K562 (cell line): ENCODE data around the gene GRIK5. TPM values are rescaled to one million over a fixed set of nuclear protein-coding genes. Genes with fewer than 3 reads are reported as not detected.

Experiments
- ATAC-seq: fragments of 200-7000 bp; cut with Tn5 transposase; 3 replicates; pipeline ENCODE4 v1.9.1; 2020; ENCODE audit warnings: moderate library complexity
- BruUV-seq: library from RNA; stranded (reverse); fragments of 400-500 nt; replicated peaks from 2 replicates; lab custom pipeline; 2021; lab: Mats Ljungman, UMichigan
- CTCF ChIA-PET: fragments of 300-600 bp; formaldehyde crosslinking; extraction: SDS; loops from one replicate; lab custom pipeline; 2021; ENCODE audit warnings: low intra/inter-chr PET ratio; lab: Yijun Ruan, JAX
- POLR2A ChIA-PET: fragments of 300-600, 350-650 bp; sonication (Branson Sonifier 250); formaldehyde crosslinking; extraction: SDS; loops from one replicate; lab custom pipeline; 2021; ENCODE audit warnings: antibody characterized with exemption, inconsistent platforms; lab: Yijun Ruan, JAX
- DNase-seq, 4 experiments: peaks; one replicate each; pipeline versions ENCODE4 v3.0.0 to v3.0.0-alpha.2; 2011 to 2018; ENCODE audit warnings: low spot score in 3 of 4, mixed read lengths in 3 of 4; ENCODE audit errors: extremely low read depth in 1 of 4
- FAIRE-seq: peaks from 2 replicates; lab custom pipeline; 2011; peaks lifted over from hg19 to GRCh38; lab: Jason Lieb, UNC
- H2AFZ ChIP-seq: 2 replicates; pipeline ENCODE4 v1.6.0; 2011; ENCODE audit warnings: low read depth, low read length, control low read depth, inconsistent platforms
- H3K27ac ChIP-seq: fragments of 200-600 bp; 3 replicates; pipeline ENCODE4 v1.8.0; 2011; ENCODE audit warnings: low read depth, mild to moderate bottlenecking, control low read depth, inconsistent platforms, low read length, moderate library complexity, mixed read lengths; ENCODE audit errors: extremely low read depth
- H3K27me3 ChIP-seq, 2 experiments: fragments of 300-600 bp in 1 of 2; 2 replicates in 1 of 2; 3 replicates in 1 of 2; pipeline versions ENCODE4 v1.6.0 to v1.8.0; 2011; ENCODE audit warnings: inconsistent platforms in 2 of 2, low read length in 2 of 2, mild to moderate bottlenecking in 1 of 2, mixed read lengths in 1 of 2, moderate library complexity in 1 of 2; ENCODE audit not compliant: control insufficient read depth in 2 of 2, insufficient read depth in 2 of 2
- H3K36me3 ChIP-seq: fragments of 300-600 bp; 3 replicates; pipeline ENCODE4 v1.8.0; 2011; ENCODE audit warnings: mild to moderate bottlenecking, low read length, inconsistent platforms; ENCODE audit not compliant: control insufficient read depth, insufficient read depth
- H3K4me1 ChIP-seq, 2 experiments: fragments of 200-600 bp in 1 of 2; replicated peaks in 1 of 2; 2 replicates in 1 of 2; 3 replicates in 1 of 2; pipeline versions ENCODE4 v1.5.1 to v1.8.0; 2011; ENCODE audit warnings: inconsistent platforms in 2 of 2, low read length in 2 of 2, mild to moderate bottlenecking in 1 of 2, mixed read lengths in 1 of 2, moderate library complexity in 1 of 2; ENCODE audit not compliant: control insufficient read depth in 2 of 2, insufficient read depth in 2 of 2
- H3K4me2 ChIP-seq: 2 replicates; pipeline ENCODE4 v1.6.1; 2011; ENCODE audit warnings: low read length, control low read depth, inconsistent platforms, mixed read lengths; ENCODE audit not compliant: insufficient read depth
- H3K4me3 ChIP-seq: fragments of 200-600 bp; sonication (generic), shearing (Covaris generic); 2 replicates; pipeline ENCODE4 v1.5.1; 2016; ENCODE audit warnings: control low read depth, inconsistent platforms
- H3K79me2 ChIP-seq: fragments of 200-600 bp; 3 replicates; pipeline ENCODE4 v1.8.0; 2011; ENCODE audit warnings: low read length, inconsistent platforms; ENCODE audit not compliant: control insufficient read depth, insufficient read depth
- H3K9ac ChIP-seq, 2 experiments: 2 replicates each; pipeline versions ENCODE4 v1.6.0 to v1.6.1; 2011; ENCODE audit warnings: low read depth in 2 of 2, low read length in 2 of 2, control low read depth in 1 of 2, inconsistent platforms in 1 of 2, mild to moderate bottlenecking in 1 of 2, mixed read lengths in 1 of 2; ENCODE audit not compliant: insufficient read depth in 1 of 2
- H3K9me1 ChIP-seq: one replicate; pipeline ENCODE4 v1.6.0; 2011; ENCODE audit warnings: inconsistent platforms, mild to moderate bottlenecking, low read length, moderate library complexity; ENCODE audit not compliant: control insufficient read depth, insufficient read depth
- H3K9me3 ChIP-seq: replicated peaks from 2 replicates; pipeline ENCODE4 v1.5.1; 2011; ENCODE audit warnings: low read depth, low read length, inconsistent platforms; ENCODE audit not compliant: control insufficient read depth, insufficient read depth
- H4K20me1 ChIP-seq: replicated peaks from 2 replicates; pipeline ENCODE4 v1.6.1; 2011; ENCODE audit warnings: low read length, inconsistent platforms, mixed read lengths; ENCODE audit not compliant: control insufficient read depth, insufficient read depth
- ATF1 ChIP-seq, 2 experiments: fragments of 450-650 bp in 1 of 2; IDR thresholded peaks; 2 replicates each; pipeline ENCODE4 v1.6.1; 2016; ENCODE audit warnings: missing compliant biosample characterization in 1 of 2, missing genetic modification characterization in 1 of 2
- BACH1 ChIP-seq: fragments of 200-800 bp; sonication (Bioruptor generic); IDR thresholded peaks from 2 replicates; pipeline ENCODE4 v1.6.1; 2016; ENCODE audit warnings: missing genetic modification characterization, missing compliant biosample characterization
- CBX8 ChIP-seq: fragments of 200-600 bp; sonication (generic); IDR thresholded peaks from 2 replicates; pipeline ENCODE4 v1.6.1; 2012; ENCODE audit warnings: borderline replicate concordance, mixed run types, low read depth, mild to moderate bottlenecking, moderate library complexity, mixed read lengths, low read length, control low read depth, inconsistent platforms; ENCODE audit not compliant: poor library complexity, severe bottlenecking; ENCODE audit errors: extremely low read depth
- CREB1 ChIP-seq, 2 experiments: sonication (generic) in 1 of 2; formaldehyde crosslinking in 1 of 2; IDR thresholded peaks; 2 replicates each; pipeline versions ENCODE4 v1.6.1 to v1.8.0; 2012 to 2022; ENCODE audit warnings: inconsistent platforms in 1 of 2, mild to moderate bottlenecking in 1 of 2, missing genetic modification reagents in 1 of 2, moderate library complexity in 1 of 2
- CREM ChIP-seq: IDR thresholded peaks from 2 replicates; pipeline ENCODE4 v1.6.1; 2014; ENCODE audit warnings: antibody characterized with exemption, low read depth
- GATAD2A ChIP-seq: fragments of 450-650 bp; IDR thresholded peaks from 2 replicates; pipeline ENCODE4 v1.6.1; 2017
- KDM2B ChIP-seq: fragments of 250-450 bp; sonication (Bioruptor Pico); IDR thresholded peaks from 2 replicates; pipeline ENCODE4 v1.8.0; 2021; ENCODE audit warnings: mild to moderate bottlenecking, moderate library complexity
- PCBP2 ChIP-seq: fragments of 200-400 bp; formaldehyde crosslinking; IDR thresholded peaks from 2 replicates; pipeline ENCODE4 v1.6.1; 2018; ENCODE audit warnings: low read length, low read depth, mild to moderate bottlenecking, moderate library complexity; ENCODE audit not compliant: poor library complexity, severe bottlenecking
- RB1 ChIP-seq: fragments of 450-650 bp; IDR thresholded peaks from 2 replicates; pipeline ENCODE4 v1.6.1; 2017; ENCODE audit warnings: low read depth, mild to moderate bottlenecking
- ZNF77 ChIP-seq: fragments of 250-450 bp; sonication (Bioruptor Pico); IDR thresholded peaks from 2 replicates; pipeline ENCODE4 v1.5.0; 2020
- WGBS: fragments of 100-300 bp; shearing (Covaris generic); methylation state at CpG from one replicate; pipeline ENCODE4 v1.1.6; 2016; ENCODE audit warnings: low coverage, mixed read lengths; ENCODE audit not compliant: insufficient coverage; ENCODE audit errors: missing lambda C conversion rate; 5-methylcytosine and 5-hydroxymethylcytosine counted together
- in situ Hi-C: fragments of 300-500 bp; cut with MboI; formaldehyde crosslinking; loops from 4 replicates; pipeline ENCODE4 v1.15.0; 2018; ENCODE audit warnings: inconsistent platforms, mixed read lengths
- intact Hi-C: fragments of 100-400 bp; cut with micrococcal nuclease; formaldehyde crosslinking; loops from 2 replicates; pipeline ENCODE4 v1.14.2; 2022
- polyA plus RNA-seq, 8 experiments: library from polyadenylated mRNA; depleted of rRNA in 4 of 8; stranded (reverse) in 5 of 8; unstranded in 3 of 8; fragments of >200 nt; fragmentation: Nextera tagmentation in 2 of 8; fragmentation: Illumina TruSeq in 1 of 8; extraction: Ambion mirVana in 2 of 8; extraction: Trizol in 1 of 8; gene quantifications; 2 replicates each; pipeline versions ENCODE4 v1.2.1 to v1.2.3, GENCODE V29; 2011 to 2014; ENCODE audit warnings: inconsistent platforms in 1 of 8, missing spikeins in 1 of 8
- total RNA-seq, 7 experiments: library from RNA; depleted of rRNA in 6 of 7; stranded (reverse); fragments of >200 nt in 6 of 7; fragmentation: Illumina TruSeq in 2 of 7; extraction: Trizol in 2 of 7; gene quantifications; 2 replicates each; pipeline versions ENCODE4 v1.2.1 to v1.2.3, GENCODE V29; 2011 to 2021; ENCODE audit warnings: low replicate concordance in 1 of 7
- TF ChIP-seq, protein P1 (sequence below): fragments of 450-650 bp; IDR thresholded peaks from 2 replicates; pipeline ENCODE4 v1.6.1; 2016; ENCODE audit warnings: missing biosample characterization, missing genetic modification characterization
- TF ChIP-seq, protein P2 (sequence below), 3 experiments: IDR thresholded peaks in 2 of 3; conservative IDR thresholded peaks in 1 of 3; 2 replicates each; pipeline ENCODE4 v1.5.1; 2011 to 2012; ENCODE audit warnings: low read length in 3 of 3, mild to moderate bottlenecking in 3 of 3, control low read depth in 2 of 3, improper control_type of control experiment in 1 of 3, inconsistent platforms in 1 of 3, low read depth in 1 of 3, mixed read lengths in 1 of 3, moderate library complexity in 1 of 3; ENCODE audit not compliant: insufficient read depth in 2 of 3

Gene GRIK5
- total and polyA plus RNA-seq, 9 of the 15 experiments (the other 6 are each of a cell fraction or from before 2014, with no cell fraction given) = 0.04 to 0.55 (median 0.27) TPM; not detected in 2

DNA sequence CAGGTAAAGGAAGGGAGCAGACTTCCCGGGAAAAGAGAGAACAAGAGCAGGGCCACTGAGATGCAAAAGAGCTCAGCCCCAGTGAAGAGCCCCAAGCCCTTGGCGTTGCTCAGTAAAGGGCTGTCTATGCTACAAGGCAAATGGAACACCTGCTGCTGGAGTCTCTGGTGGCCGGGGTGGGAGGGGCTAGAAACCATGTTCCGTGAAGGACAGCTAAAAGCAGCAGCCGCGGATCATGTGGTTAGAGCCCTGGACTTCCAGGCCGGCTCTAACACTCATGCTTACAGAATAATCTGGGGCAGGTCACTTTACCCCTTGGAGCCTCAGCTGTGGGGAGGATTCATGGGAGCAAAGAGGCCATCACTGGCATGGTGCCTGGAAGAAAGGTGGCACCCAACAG is 44.4 kb upstream of the GRIK5 start (continued):
- TF ChIP-seq ZNF77 (CRISPR knock-in tag) = no peak
- TF ChIP-seq, protein P1, sequence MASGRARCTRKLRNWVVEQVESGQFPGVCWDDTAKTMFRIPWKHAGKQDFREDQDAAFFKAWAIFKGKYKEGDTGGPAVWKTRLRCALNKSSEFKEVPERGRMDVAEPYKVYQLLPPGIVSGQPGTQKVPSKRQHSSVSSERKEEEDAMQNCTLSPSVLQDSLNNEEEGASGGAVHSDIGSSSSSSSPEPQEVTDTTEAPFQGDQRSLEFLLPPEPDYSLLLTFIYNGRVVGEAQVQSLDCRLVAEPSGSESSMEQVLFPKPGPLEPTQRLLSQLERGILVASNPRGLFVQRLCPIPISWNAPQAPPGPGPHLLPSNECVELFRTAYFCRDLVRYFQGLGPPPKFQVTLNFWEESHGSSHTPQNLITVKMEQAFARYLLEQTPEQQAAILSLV (tag) = no peak
- TF ChIP-seq RB1 = no peak
- no peak for TF ChIP-seq CBX8
- no peak for TF ChIP-seq GATAD2A
- no peak for TF ChIP-seq PCBP2
- no peak for TF ChIP-seq BACH1 (tag)

DNA sequence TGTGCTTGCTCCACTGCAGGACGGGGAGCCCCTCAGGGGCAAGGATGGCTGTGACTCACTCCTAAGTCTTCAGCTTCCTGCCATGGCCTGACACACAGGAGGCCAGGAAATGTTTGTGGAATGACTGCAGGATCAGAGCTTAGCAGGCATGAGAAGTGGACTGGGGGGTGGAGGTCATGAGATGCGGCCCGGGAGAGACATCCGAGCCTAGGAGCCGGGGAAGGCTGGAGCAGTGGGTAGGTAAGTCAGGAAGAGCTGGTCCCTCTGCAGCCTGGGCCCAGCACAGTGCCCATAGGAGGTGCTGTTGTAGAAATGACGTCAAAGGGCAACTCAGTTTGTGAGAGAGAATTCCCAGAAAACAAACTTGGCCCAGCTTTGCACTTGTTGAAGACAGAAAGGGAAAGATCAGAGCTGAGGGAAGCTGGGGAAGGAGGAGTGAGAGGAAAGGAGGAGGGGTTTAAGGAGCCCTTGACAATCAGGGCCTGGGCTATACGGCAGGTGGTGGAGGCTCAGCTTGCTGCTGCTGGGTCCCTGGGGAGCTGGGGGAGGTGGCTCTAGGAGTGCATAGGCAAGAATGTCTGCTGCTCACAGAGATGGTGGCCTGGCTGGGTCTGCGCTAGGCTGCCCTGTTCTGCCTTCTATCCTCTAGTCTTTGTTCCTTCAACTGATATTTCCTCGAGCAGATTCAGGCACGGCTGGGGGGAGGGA is 43.8 kb upstream of the GRIK5 start:
- H3K27ac ChIP-seq = no peak overlapping the region
- DNase-seq = no peak
- TF ChIP-seq CREB1 (IDR thresholded peaks at IDR 0.05) = no peak
- 0 out of 2 replicates have a peak, but pooled peaks have one; percentile 25 for TF ChIP-seq CREB1 (CRISPR knock-in tag; IDR thresholded peaks at IDR 0.05)
- TF ChIP-seq ATF1 (CRISPR knock-in tag; IDR thresholded peaks at IDR 0.05) = no peak
- peak; percentile 62 for TF ChIP-seq ATF1 (tag; IDR thresholded peaks at IDR 0.05)
- peak; percentile 86 for TF ChIP-seq CREM
- TF ChIP-seq, protein P2, sequence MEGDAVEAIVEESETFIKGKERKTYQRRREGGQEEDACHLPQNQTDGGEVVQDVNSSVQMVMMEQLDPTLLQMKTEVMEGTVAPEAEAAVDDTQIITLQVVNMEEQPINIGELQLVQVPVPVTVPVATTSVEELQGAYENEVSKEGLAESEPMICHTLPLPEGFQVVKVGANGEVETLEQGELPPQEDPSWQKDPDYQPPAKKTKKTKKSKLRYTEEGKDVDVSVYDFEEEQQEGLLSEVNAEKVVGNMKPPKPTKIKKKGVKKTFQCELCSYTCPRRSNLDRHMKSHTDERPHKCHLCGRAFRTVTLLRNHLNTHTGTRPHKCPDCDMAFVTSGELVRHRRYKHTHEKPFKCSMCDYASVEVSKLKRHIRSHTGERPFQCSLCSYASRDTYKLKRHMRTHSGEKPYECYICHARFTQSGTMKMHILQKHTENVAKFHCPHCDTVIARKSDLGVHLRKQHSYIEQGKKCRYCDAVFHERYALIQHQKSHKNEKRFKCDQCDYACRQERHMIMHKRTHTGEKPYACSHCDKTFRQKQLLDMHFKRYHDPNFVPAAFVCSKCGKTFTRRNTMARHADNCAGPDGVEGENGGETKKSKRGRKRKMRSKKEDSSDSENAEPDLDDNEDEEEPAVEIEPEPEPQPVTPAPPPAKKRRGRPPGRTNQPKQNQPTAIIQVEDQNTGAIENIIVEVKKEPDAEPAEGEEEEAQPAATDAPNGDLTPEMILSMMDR (IDR thresholded peaks at IDR 0.05 in 2 of 3, conservative IDR thresholded peaks at IDR 0.05 in 1 of 3; ENCODE audit: insufficient read depth in 2 of 3, low read depth in 1 of 3, low read length in 3 of 3) = peak in 2 of 3 experiments; percentile 22 to 25; a peak in 1 of 6 replicates
- no peak for TF ChIP-seq KDM2B (CRISPR knock-in tag)
- CTCF ChIA-PET = no interaction called here
- no peaks in the 10 kb centered on the region for H3K79me2 ChIP-seq
- in situ Hi-C loops = loop anchor here (25.0 kb wide), 1 partner anchor 424 kb away; the partner anchor contains the start of gene CEACAM1
- no peak for FAIRE-seq
- H3K9me1 ChIP-seq = no peaks in the 10 kb centered on the region
- H2AFZ ChIP-seq = no peak overlapping the region
- ATAC-seq = peak; percentile 39
- 3% methylated on average over 8 of the region's 10 CpGs for WGBS
- H3K9me3 ChIP-seq = no peaks in the 10 kb centered on the region
- H3K4me3 ChIP-seq = no peak overlapping the region
- H3K4me2 ChIP-seq = no peak overlapping the region
- no TSS peak for BruUV-seq
- no peak overlapping the region for H3K9ac ChIP-seq
- no peaks in the 10 kb centered on the region for H3K36me3 ChIP-seq
- peaks cover 10% of the 10 kb centered on the region; the same call in 1 of the 2 replicates for H4K20me1 ChIP-seq
- H3K27me3 ChIP-seq = peaks cover 22 to 52% of the 10 kb centered on the region in 2 experiments
- POLR2A ChIA-PET = interaction anchor here (1.0 to 1.7 kb wide), 2 partner anchors 9 kb away, joined by 3 to 4 read pairs; no protein-coding TSS in a partner anchor
- peaks cover 0 to 5% of the 10 kb centered on the region in 2 experiments; a peak in 2 of 5 replicates for H3K4me1 ChIP-seq
- intact Hi-C loops = no loop called here
